ENCODE results near the gene HIVEP3. TPM values are rescaled to one million over a fixed set of nuclear protein-coding genes. Genes with fewer than 3 reads are reported as not detected.
"Not testable (repeated sequence)": the region's sequence is repeated elsewhere in the genome, so short reads cannot be mapped to it uniquely, and the experiment has no call there.

Gene HIVEP3
- total RNA-seq, 2 donors from 2014 or later, result 13.3 to 25.0 TPM

DNA sequence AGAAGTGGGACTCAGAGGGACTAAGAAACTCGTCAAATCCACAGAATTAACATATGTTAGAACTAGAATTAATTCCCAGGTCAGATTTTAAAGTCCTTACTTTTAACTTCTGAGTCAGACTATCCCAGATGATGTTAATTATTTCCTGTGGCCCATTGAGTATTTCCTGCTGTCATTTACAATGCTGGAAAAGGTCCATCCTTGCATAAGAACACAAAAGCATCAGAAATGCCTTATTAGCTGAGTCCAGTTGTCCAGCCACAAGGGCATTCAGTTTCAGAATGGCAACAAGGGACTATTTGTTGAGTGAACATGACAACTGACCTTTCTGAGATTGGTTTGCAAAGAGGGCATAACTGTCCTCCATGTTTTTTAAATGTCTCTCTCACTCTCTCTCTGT, 16.5 kb upstream of the HIVEP3 start:
- H3K27ac Mint-ChIP-seq, result no peak overlapping the region
- ATAC-seq, result no peak

DNA sequence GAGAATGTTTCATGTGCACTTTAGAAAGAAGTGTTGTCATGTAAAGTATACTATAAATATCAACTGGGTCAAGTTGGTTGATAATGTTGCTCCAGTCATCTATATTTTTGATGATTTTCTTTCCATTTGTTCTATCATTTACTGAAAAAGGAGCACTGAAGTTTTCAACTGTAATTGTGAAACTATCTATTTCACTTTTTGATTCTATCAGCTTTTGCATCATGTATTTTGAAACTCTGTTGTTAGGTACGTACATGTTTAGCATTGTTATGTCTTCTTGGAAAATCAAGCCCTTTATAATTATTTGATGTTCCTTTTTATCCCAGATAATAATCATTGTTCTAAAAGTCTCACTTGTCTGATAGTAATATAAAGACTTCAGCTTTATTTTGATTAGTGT, 14.4 kb upstream of the HIVEP3 start:
- DNase-seq (ENCODE audit: low spot score in 2 of 2), result no peak
- Mint-ChIP-seq H3K27ac (no peak overlapping the region), H3K9me3 (peaks cover 9 to 18% of the 10 kb centered on the region in 2 donors), H3K36me3 (peaks cover 9 to 23% of the 10 kb centered on the region in 2 donors)
- ATAC-seq, result peak in 1 of 2 donors; percentile 26

More for the DNA sequence above, 16.5 kb upstream of the HIVEP3 start:
- peaks cover 9 to 23% of the 10 kb centered on the region in 2 donors for H3K36me3 Mint-ChIP-seq
- H3K9me3 Mint-ChIP-seq, result peaks cover 11 to 18% of the 10 kb centered on the region in 2 donors
- no peak for DNase-seq (ENCODE audit: low spot score in 2 of 2)

DNA sequence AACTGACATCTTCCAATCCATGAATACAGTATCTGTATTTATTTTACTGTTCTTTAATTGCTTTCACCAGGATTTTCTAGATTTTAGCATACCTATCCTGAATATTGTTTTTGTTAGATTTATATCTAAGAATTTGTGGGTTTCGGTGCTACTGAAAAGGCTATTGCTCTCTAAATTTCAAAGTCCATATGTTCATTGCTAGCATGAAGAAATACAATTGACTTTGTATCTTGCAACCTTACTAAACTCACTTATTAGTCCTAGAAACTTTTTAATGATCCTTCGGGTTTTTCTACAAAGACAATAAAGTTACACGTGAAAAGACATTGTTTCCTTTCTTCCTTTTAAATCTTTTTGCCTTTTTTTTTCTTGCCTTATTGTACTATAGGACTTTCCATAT, 12.9 kb upstream of the HIVEP3 start:
- peaks cover 9 to 23% of the 10 kb centered on the region in 2 donors for H3K36me3 Mint-ChIP-seq
- DNase-seq (ENCODE audit: low spot score in 2 of 2) (no peak), ATAC-seq (no peak)
- H3K27ac Mint-ChIP-seq, result no peak overlapping the region
- peaks cover 7 to 14% of the 10 kb centered on the region in 2 donors for H3K9me3 Mint-ChIP-seq

DNA sequence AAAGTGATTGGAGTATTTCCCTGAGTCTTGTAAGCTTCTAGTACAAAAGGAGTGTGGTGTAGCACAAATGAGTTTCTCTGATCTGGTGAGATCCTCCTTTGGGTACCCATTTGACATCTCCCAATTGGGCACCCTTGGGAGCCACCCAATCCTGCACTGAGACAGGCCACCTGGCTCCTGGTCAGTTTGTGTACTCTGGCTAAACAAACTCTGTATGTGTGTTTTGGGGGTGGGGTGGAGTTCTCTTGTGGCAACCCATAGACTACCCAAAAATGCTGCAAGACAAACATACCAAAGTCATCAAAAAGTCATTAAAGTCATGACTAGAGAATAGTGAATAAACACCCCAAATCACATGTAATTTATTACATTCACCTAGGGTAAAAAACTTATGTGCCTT, 8.4 kb upstream of the HIVEP3 start:
- ATAC-seq (no peak), DNase-seq (ENCODE audit: low spot score in 2 of 2) (no peak)
- peaks cover 0 to 4% of the 10 kb centered on the region in 2 donors for H3K9me3 Mint-ChIP-seq
- H3K27ac Mint-ChIP-seq, result no peak overlapping the region
- peaks cover 0 to 2% of the 10 kb centered on the region in 2 donors for H3K36me3 Mint-ChIP-seq

DNA sequence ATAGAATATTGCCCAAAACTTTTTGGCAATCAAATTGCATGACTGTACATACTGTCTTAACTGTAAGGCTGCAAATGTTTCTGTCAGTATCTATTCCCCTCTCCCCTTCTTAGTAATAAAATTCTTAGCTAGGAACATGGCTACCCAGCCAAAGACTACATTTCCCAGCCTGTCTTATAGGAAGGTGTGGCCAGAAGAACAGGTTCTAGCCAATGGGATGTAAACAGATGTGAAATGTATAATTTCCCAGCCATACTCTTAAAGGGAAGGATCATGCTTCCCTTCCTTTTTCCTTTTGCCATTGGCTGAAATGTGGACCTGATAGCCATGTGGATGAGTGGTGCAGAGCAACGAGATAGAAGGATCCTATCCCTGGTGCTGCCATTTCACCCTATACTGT, 7.0 kb upstream of the HIVEP3 start:
- Mint-ChIP-seq H3K36me3 (peaks cover 0 to 11% of the 10 kb centered on the region in 2 donors), H3K27ac (no peak overlapping the region), H3K9me3 (peaks cover 0 to 11% of the 10 kb centered on the region in 2 donors)
- DNase-seq (ENCODE audit: low spot score in 2 of 2) (no peak), ATAC-seq (peak in 1 of 2 donors; percentile 41)

DNA sequence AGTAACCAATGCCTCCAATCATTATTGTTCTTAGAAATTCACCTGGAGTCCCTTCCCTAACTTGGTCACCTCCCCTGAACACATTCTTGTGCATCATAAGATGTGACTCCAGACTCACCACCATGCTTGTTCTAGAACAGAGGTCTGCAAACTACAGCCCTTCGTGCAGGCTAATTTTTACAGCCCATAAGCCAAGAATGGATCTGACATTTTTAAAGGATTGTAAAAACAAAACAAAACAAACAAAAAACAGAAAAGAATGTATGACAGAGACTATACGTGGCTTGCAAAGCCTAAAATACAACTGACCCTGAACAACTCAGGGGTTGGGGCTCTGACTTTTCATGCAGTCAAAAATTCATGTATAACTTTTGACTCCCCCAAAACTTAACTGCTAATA, 6.2 kb upstream of the HIVEP3 start:
- no peak for ATAC-seq
- H3K27ac Mint-ChIP-seq, result no peak overlapping the region
- H3K36me3 Mint-ChIP-seq, result peaks cover 0 to 12% of the 10 kb centered on the region in 2 donors
- H3K9me3 Mint-ChIP-seq, result peaks cover 0 to 11% of the 10 kb centered on the region in 2 donors
- no peak for DNase-seq (ENCODE audit: low spot score in 2 of 2)

DNA sequence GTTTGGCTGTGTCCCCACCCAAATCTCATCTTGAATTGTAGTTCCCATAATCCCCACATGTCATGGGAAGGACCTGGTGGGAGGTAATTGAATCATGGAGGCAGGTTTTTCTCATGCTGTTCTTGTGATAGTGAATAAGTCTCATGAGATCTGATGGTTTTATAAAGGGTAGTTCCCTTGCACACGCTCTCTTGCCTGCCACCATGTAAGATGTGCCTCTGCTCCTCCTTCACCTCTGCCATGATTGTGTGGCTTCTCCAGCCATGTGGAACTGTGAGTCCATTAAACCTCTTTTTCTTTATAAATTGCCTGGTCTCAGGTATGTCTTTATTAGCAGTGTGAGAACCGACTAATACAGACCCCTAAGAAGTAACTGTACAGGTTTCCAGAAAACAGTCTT, 2.5 kb upstream of the HIVEP3 start:
- not testable (repeated sequence) for ATAC-seq; DNase-seq (ENCODE audit: low spot score in 2 of 2)
- Mint-ChIP-seq H3K27ac (peak overlapping the region in 1 of 2 donors; percentile 85), H3K9me3 (peaks cover 0 to 11% of the 10 kb centered on the region in 2 donors), H3K36me3 (peaks cover 0 to 12% of the 10 kb centered on the region in 2 donors)

DNA sequence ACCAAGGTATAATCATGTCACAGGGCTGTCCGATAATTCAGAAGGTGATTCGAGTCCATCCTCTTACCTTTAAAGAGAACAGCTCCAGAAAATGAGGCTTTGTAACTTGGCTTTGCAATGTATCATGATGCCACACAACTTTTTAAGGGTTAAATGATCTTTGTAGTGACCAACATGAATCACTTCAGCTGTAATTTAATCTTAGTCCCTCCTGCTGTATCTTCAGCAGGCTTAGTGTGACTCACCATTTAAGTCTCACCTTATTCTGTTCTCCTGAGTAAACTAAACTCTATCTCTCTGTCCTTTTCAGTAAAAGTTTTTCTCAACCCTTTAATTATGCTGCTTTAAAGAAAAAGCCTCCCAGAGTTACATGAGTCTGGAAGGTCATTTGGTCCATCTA, 1.9 kb upstream of the HIVEP3 start:
- ATAC-seq, result peak in 1 of 2 donors; percentile 48
- no peak for DNase-seq (ENCODE audit: low spot score in 2 of 2)
- H3K9me3 Mint-ChIP-seq, result peaks cover 0 to 11% of the 10 kb centered on the region in 2 donors
- H3K36me3 Mint-ChIP-seq, result peaks cover 0 to 12% of the 10 kb centered on the region in 2 donors
- peak overlapping the region in 1 of 2 donors; percentile 85 for H3K27ac Mint-ChIP-seq

DNA sequence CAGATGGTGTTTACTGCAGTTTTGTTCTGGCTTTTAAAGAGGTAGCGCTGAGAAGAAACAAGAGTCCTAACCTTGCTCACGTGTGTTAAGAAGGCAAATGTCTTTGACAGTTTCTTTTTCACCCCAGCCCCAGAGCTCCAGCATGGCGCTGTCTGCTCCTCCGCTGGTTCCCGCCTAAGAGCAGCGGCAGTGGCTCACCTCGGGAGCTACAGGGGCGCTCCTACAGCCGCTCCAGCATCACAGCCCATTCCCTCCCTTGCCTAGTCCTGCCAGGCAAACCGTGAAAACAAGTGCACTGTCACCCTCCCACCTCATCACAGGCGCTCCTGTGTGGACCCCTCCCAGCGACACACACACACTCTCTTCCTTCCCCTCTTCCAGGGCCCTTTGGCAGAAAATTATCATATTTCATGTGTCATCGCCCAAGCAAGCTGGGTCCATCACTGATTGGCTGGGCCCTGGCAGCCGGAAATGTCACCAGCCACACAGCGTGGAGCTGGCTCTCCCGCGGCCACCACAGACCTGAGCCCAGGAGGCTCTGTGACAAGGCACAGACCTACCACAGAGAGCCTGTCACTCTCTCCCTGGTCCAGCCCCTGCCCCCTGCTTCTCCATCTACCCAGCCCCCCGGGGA, 1.2 kb upstream of the HIVEP3 start:
- ATAC-seq (peak; percentile 93 to 96), DNase-seq (ENCODE audit: low spot score in 2 of 2) (peak; percentile 76 to 92)
- Mint-ChIP-seq H3K36me3 (peaks cover 0 to 12% of the 10 kb centered on the region in 2 donors), H3K27ac (peak overlapping the region; percentile 85 to 95), H3K9me3 (peaks cover 0 to 11% of the 10 kb centered on the region in 2 donors)

DNA sequence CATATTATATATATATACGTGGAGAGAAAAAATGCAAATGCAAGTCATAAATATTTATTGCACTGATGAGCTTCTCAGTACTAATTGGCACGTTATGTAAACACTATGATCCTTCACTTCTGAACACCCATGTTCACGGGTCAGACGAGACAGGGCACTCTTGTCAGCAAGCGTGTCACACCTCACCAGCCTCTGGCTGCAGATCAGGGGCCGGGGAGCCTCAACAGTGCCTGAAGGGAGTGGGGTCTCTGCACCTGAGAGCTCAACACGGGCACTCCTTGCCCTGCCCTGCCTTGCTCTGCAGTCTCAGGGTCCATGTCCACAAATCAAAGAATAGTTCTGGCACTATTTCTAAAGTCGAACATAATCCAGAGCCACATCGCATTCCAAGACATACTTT, 409 bp upstream of the HIVEP3 start:
- Mint-ChIP-seq H3K27ac (peak overlapping the region; percentile 23 to 85), H3K36me3 (peaks cover 0 to 18% of the 10 kb centered on the region in 2 donors), H3K9me3 (peaks cover 0 to 11% of the 10 kb centered on the region in 2 donors)
- ATAC-seq (no peak), DNase-seq (ENCODE audit: low spot score in 2 of 2) (no peak)

DNA sequence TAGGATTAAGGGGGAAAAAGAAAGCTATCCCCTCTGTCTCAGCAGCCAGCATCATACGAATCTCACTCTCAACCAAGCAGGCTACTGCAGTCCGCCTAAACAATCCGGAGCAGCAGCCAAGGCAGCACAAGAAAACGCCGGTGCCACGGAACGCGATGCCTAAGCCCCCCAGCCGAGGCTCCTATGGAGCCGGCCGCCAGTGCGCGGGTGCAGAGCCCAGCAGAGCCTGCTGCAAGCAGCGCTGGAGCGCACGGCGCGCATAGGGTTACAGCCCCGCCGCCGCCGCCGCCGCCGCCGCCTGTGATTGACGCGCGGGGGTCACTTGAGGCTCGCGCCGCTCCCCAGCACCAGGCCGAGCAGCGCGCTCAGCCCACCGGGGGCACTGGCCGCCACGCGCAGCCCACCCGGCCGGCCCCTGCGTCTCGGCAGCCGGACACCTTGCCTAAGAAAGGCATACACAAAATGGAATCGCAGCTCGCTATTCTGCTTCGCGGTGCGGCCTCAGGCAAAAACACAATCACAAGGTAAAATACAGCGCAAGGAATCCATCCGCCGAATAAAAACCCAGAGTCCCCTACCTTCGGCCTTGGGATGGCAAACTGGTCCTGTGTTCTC, 780 bp downstream of the HIVEP3 start:
- Mint-ChIP-seq H3K27ac (peak overlapping the region in 1 of 2 donors; percentile 8), H3K36me3 (peaks cover 0 to 23% of the 10 kb centered on the region in 2 donors), H3K9me3 (peaks cover 0 to 7% of the 10 kb centered on the region in 2 donors)
- ATAC-seq (peak; percentile 22 to 56), DNase-seq (ENCODE audit: low spot score in 2 of 2) (peak in 1 of 2 donors; percentile 52)

DNA sequence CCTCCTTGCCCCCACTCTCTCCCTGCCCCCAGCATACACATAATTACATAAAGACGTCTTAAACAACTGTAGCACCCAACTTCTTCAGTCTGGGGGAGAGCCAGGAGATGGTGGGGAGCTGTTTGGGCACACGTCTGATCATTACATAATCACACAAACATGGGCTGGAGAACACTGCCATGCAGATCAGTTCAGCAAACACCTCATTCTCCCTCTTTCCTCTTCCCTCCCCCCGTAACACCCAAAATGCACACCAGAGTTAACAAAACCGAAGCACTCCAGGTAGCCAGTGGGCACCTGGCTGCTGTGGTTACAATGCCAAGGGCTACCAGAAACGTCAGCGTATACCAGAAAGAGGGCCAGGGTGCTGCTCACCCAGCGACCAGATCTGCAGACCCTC, 1.6 kb downstream of the HIVEP3 start:
- Mint-ChIP-seq H3K36me3 (peaks cover 0 to 23% of the 10 kb centered on the region in 2 donors), H3K27ac (peak overlapping the region in 1 of 2 donors; percentile 8), H3K9me3 (peaks cover 0 to 7% of the 10 kb centered on the region in 2 donors)
- no peak for ATAC-seq
- no peak for DNase-seq (ENCODE audit: low spot score in 2 of 2)

DNA sequence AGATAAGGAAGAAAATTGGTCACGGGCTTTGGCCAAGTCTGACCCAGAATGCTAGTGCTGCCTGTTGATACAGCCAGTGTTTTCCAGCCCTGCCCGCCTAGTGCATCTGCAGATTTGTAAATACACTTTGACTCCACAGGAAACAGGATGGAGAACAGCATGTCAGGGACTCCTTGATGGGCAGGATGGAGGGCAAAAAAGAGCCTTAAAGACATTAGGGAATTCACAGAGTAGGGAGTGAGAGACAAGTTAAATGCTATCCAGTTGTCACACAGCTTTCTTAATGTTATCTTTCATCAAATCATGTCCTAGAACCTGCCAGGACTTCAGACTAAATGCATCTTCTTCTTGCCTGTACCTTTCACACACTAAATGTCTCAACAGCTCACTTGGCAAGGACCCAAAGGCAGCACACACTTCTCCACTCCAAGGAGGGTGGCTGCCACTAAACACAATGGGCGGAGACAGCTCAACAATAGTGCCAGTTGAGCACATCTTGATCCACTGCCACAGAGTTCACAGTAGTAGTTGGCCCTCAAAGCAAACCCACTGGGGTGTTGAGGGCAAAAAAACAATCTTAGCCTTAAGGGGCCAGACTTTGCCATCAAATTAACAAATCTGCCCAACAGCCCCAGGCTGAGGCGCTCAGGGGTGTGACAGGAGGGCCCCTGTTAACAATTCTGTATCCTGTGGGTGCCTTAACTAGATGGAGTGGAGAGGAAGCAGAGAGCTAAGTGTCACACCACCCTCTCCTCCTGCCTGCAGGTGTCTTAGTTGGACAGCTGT, 2.7 kb downstream of the HIVEP3 start:
- Mint-ChIP-seq H3K9me3 (peaks cover 0 to 2% of the 10 kb centered on the region in 2 donors), H3K36me3 (peaks cover 0 to 15% of the 10 kb centered on the region in 2 donors), H3K27ac (peak overlapping the region in 1 of 2 donors; percentile 65)
- DNase-seq (ENCODE audit: low spot score in 2 of 2), result no peak
- ATAC-seq, result no peak

DNA sequence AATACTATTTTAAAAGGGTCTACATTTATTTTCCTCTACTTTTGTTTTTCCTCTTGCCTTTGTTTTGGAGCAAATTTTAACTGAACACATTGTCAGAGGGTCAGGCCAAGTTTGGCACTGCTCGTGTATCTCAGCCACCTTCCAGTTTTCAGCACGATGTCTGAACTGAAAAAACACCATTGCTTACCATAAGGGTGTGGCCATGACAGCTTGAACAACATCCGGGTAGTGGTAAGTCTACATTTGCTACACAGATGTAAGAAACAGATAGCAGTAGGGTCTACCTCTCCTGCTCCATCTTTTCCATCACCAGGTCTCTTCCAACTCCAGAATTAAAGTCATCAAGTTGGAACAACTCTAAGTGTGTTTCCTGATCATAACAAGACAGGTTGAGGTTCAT, 4.2 kb downstream of the HIVEP3 start:
- no peak for ATAC-seq
- no peak for DNase-seq (ENCODE audit: low spot score in 2 of 2)
- H3K27ac Mint-ChIP-seq, result peak overlapping the region in 1 of 2 donors; percentile 24
- H3K36me3 Mint-ChIP-seq, result peaks cover 0 to 11% of the 10 kb centered on the region in 2 donors
- peaks cover 0 to 4% of the 10 kb centered on the region in 2 donors for H3K9me3 Mint-ChIP-seq

DNA sequence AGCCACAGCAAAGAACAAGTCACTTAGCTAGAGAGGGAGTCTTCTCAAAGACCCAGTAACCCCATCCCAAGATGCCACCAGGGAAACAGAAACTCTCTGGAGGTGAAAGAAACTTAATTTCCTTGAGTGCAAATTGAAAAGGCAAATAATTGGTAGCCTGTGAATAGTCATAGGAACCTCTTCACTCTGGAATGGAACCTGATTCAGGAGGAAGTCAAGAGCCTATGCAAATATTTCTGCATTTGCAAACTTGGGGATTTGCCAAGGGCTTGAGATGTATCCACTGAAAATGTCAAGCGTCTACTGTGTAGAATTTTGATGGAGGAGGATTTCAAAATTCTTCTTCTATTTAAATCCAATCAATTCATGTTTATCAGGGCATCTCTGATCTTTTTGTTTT, 5.7 kb downstream of the HIVEP3 start:
- Mint-ChIP-seq H3K36me3 (peaks cover 0 to 17% of the 10 kb centered on the region in 2 donors), H3K9me3 (peaks cover 0 to 4% of the 10 kb centered on the region in 2 donors), H3K27ac (no peak overlapping the region)
- ATAC-seq, result no peak
- DNase-seq (ENCODE audit: low spot score in 2 of 2), result no peak

DNA sequence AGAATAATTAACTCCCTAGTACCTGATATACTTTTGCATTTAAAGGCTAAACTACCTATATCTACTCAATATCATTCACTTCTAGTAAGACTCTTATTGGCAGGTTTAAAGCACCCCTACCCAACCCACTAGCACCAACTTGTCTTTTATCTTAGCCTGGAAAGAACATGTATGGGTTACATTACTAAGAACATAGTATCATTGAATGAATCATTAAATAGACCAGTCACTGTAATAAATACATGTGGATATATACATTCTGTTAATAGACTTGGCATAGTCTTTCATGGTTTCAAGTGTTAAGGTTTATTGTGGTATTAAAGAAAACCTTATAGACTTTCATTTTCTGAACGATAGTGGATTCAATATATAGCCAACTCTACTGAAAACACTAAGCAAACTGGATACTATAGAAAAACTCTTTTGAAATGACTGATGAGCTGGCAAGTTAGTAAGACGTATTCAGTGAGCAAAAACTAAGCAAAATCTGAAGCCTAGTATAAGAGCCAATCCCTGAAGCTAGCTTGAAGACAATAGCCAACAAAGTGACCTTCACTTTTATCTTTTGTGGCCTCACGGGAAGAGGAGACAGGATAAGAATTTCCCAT, 10.3 kb downstream of the HIVEP3 start:
- H3K27ac Mint-ChIP-seq, result no peak overlapping the region
- DNase-seq (ENCODE audit: low spot score in 2 of 2) (no peak), ATAC-seq (peak; percentile 26 to 83)
- H3K9me3 Mint-ChIP-seq, result peaks cover 4% of the 10 kb centered on the region in 2 donors
- H3K36me3 Mint-ChIP-seq, result peaks cover 5 to 7% of the 10 kb centered on the region in 2 donors
